Measurements from ENCODE around the gene PROZ. TPM values are rescaled to one million over a fixed set of nuclear protein-coding genes. Genes with fewer than 3 reads are reported as not detected.
A peak's percentile ranks its signal among the peaks of the same experiment; 100 is the strongest.
"Not testable (repeated sequence)": the region's sequence is repeated elsewhere in the genome, so short reads cannot be mapped to it uniquely, and the experiment has no call there.

Gene PROZ, protein sequence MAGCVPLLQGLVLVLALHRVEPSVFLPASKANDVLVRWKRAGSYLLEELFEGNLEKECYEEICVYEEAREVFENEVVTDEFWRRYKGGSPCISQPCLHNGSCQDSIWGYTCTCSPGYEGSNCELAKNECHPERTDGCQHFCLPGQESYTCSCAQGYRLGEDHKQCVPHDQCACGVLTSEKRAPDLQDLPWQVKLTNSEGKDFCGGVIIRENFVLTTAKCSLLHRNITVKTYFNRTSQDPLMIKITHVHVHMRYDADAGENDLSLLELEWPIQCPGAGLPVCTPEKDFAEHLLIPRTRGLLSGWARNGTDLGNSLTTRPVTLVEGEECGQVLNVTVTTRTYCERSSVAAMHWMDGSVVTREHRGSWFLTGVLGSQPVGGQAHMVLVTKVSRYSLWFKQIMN
- total RNA-seq = under 1 TPM in 1 of 5 experiments, not detected in 4; 0.24 TPM
- polyA plus RNA-seq = not detected
- total RNA-seq = not detected

DNA sequence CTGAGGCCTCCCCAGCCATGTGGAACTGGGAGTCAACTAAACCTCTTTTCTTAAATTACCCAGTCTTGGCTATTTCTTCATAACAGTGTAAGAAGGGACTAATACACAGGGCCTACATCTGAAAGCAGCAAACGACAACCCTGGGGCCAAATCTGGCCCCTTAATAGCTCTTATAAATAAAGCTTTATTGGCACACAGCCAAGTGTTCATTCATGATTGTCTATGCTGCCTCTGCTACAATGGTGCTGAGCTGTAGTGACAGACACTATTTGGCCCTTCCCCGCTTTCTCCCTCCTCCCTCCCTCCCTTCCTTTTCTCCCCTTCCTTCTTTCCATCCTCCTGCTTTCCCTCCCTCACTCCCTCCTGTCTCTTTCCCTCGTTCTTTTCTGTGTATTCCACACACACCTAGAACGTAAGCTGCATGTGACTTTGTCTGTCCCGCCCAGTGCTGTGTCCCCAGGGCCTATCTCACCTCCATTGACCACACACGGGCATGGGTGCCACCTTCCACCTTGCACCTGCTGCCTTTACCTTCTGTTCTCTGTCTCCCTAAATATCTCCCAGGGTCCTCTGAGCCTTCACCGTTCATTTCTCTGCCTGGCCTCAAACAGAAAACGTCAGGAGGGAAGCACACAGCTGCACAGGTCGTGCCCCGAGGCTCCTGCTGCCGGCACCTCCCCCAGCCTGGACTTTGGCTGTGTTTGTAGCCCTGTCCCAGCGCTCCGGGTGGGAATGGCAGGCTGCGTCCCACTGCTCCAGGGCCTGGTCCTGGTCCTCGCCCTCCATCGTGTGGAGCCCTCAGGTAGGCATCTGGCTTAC, at the start of gene PROZ:
Gene PROZ (plus strand): TSS at position 720 of the 819 bp plus-strand sequence. CDS start 13 bp downstream, at position 733.
- DNase-seq = no peak
- ChIA-PET POLR2A (no interaction called here), CTCF (interaction anchor here (0.6 kb wide), 1 partner anchor 129 kb away, joined by 3 read pairs; no protein-coding TSS in a partner anchor)
- Mint-ChIP-seq H3K27me3 (peaks cover 0 to 10% (median 0%) of the 10 kb centered on the region in 5 donors), H3K9me3 (peaks cover 0 to 17% (median 4%) of the 10 kb centered on the region in 11 donors), H3K4me1 (peaks cover 5 to 33% (median 26%) of the 10 kb centered on the region in 7 donors), H3K4me3 (no peak within 1 kb of the TSS), H3K27ac (peak within 1 kb of the TSS in 2 of 9 donors; percentile 78 to 82), H3K36me3 (peaks cover 0 to 22% (median 0%) of the 10 kb centered on the region in 5 donors)
- no peaks in the 10 kb centered on the region for H3K36me3 ChIP-seq (ENCODE audit: control insufficient read depth in 2 of 3, insufficient read depth in 3 of 3, low read length in 3 of 3)
- ATAC-seq = no peak
- no peaks in the 10 kb centered on the region for H3K9me3 ChIP-seq (ENCODE audit: control insufficient read depth in 2 of 3, low read length in 3 of 3)
- H3K4me1 ChIP-seq (ENCODE audit: control insufficient read depth in 2 of 2, insufficient read depth in 2 of 2, low read length in 2 of 2) = peaks cover 11 to 12% of the 10 kb centered on the region in 2 donors
- H3K27ac ChIP-seq (ENCODE audit: low read depth, low read length) = no peak within 1 kb of the TSS
- no peak within 1 kb of the TSS for H3K4me3 ChIP-seq (ENCODE audit: low read length)
- no peaks in the 10 kb centered on the region for H3K27me3 ChIP-seq (ENCODE audit: control insufficient read depth in 2 of 2, insufficient read depth in 2 of 2, low read length in 2 of 2)
- intact Hi-C loops (cut with micrococcal nuclease) = no loop called here

DNA sequence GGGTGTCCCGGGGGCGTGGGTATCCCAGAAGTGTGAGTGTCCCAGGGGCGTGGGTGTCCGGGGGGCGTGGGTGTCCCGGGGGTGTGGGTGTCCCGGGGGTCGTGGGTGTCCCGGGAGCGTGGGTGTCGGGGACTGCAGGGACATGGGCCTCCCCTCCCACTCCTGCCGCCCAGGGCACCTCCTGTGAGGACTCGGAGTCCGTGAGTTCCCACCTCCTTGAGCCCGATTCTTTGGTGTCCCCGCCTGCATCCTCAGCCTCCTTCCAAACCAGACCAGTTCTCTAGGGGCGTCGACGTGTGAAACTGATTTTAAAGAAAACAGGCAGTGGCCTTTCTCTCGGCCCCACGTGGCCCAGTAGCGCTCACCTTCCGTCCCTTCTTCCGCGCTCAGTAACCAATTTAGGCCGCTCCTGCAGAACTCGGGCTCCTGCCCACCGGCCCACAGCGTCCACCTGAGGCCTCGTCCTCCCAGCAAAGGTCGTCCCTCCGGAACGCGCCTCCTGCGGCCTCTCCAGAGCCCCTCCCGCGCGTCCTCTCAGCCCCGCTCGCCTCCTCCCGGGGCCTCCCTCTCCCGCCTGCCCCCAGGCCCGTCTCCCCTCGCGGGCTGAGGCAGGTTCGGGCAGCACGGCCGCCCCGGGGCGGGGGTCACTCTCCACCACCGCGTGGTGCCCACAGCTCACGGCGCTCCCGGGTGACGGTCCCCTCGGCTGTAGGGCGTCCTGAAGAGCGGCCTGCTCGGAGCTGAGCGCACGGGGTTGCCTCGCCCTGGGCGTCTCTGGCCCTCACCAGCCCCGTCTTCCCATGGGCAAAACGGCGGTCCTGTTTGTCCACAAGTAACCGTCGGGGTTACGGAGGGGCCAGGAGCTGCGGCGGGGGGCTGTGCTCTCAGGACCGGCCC, 49.0 kb upstream of the PROZ start:
- DNase-seq = no peak

DNA sequence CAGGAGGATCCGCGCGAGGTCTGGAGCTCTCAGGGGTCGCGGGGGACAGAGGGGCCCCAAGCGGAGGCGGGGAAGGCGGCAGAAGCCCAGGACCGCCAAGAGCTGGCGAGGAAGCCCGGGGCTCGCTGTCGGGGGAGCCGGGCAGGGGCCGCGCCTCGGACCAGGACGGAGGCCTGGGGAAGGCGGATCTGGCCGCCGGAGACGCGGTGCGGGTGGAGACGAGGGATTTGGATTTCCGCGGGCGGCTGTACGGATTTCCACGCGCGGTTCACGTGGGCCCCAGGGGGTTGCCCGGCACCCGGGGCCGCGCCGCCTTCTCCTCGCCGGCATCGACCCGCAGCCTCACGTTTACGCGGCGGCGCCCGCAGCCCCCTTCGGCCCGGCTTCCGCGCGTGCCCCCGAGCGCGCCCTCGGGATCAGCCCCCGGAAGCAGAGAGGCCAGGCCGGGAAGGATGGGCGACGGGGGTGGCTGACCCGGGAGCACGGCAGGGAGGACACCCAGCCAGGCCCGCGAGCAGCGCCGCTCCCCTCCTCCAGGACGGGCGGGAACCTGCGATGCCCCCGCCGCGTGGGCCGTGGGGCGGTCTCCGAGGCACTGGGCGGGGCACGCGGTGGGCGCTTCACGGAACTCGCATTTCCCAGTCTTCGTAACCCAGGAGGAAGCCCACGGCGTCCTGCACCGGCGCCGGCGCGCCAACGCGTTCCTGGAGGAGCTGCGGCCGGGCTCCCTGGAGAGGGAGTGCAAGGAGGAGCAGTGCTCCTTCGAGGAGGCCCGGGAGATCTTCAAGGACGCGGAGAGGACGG, 48.2 kb upstream of the PROZ start:
- Histone ChIP-seq H3K4me3 (ENCODE audit: low read length) (peak overlapping the region; percentile 43), H3K9me3 (ENCODE audit: control insufficient read depth in 2 of 3, low read length in 3 of 3) (no peaks in the 10 kb centered on the region), H3K4me1 (ENCODE audit: control insufficient read depth in 2 of 2, insufficient read depth in 2 of 2, low read length in 2 of 2) (peaks cover 3 to 6% of the 10 kb centered on the region in 2 donors), H3K27me3 (ENCODE audit: control insufficient read depth in 2 of 2, insufficient read depth in 2 of 2, low read length in 2 of 2) (peaks cover 0 to 8% of the 10 kb centered on the region in 2 donors), H3K27ac (ENCODE audit: low read depth, low read length) (no peak overlapping the region), H3K36me3 (ENCODE audit: control insufficient read depth in 2 of 3, insufficient read depth in 3 of 3, low read length in 3 of 3) (no peaks in the 10 kb centered on the region)
- Mint-ChIP-seq H3K4me3 (peak overlapping the region in 5 of 10 donors; percentile 12 to 74 (median 54)), H3K36me3 (no peaks in the 10 kb centered on the region), H3K9me3 (no peaks in the 10 kb centered on the region), H3K27me3 (peaks cover 0 to 6% (median 0%) of the 10 kb centered on the region in 5 donors), H3K4me1 (peaks cover 0 to 3% (median 0%) of the 10 kb centered on the region in 7 donors), H3K27ac (no peak overlapping the region)
- CTCF ChIA-PET = no interaction called here
- peak; percentile 39 for ATAC-seq
- peak in 4 of 9 donors; percentile 13 to 25 (median 18) for DNase-seq
- POLR2A ChIA-PET = no interaction called here
- intact Hi-C loops (cut with micrococcal nuclease) = no loop called here

More for the DNA sequence above, 49.0 kb upstream of the PROZ start:
- Histone ChIP-seq H3K4me3 (ENCODE audit: low read length) (no peak overlapping the region), H3K4me1 (ENCODE audit: control insufficient read depth in 2 of 2, insufficient read depth in 2 of 2, low read length in 2 of 2) (peaks cover 3 to 6% of the 10 kb centered on the region in 2 donors), H3K27ac (ENCODE audit: low read depth, low read length) (no peak overlapping the region), H3K36me3 (ENCODE audit: control insufficient read depth in 2 of 3, insufficient read depth in 3 of 3, low read length in 3 of 3) (no peaks in the 10 kb centered on the region), H3K9me3 (ENCODE audit: control insufficient read depth in 2 of 3, low read length in 3 of 3) (no peaks in the 10 kb centered on the region), H3K27me3 (ENCODE audit: control insufficient read depth in 2 of 2, insufficient read depth in 2 of 2, low read length in 2 of 2) (peaks cover 0 to 8% of the 10 kb centered on the region in 2 donors)
- Mint-ChIP-seq H3K27me3 (peaks cover 0 to 6% (median 0%) of the 10 kb centered on the region in 5 donors), H3K4me1 (peaks cover 0 to 3% (median 0%) of the 10 kb centered on the region in 7 donors), H3K36me3 (no peaks in the 10 kb centered on the region), H3K4me3 (peak overlapping the region in 7 of 10 donors; percentile 30 to 74 (median 55)), H3K9me3 (no peaks in the 10 kb centered on the region), H3K27ac (no peak overlapping the region)
- ATAC-seq = no peak
- intact Hi-C loops (cut with micrococcal nuclease) = no loop called here
- CTCF ChIA-PET = no interaction called here
- POLR2A ChIA-PET = no interaction called here

DNA sequence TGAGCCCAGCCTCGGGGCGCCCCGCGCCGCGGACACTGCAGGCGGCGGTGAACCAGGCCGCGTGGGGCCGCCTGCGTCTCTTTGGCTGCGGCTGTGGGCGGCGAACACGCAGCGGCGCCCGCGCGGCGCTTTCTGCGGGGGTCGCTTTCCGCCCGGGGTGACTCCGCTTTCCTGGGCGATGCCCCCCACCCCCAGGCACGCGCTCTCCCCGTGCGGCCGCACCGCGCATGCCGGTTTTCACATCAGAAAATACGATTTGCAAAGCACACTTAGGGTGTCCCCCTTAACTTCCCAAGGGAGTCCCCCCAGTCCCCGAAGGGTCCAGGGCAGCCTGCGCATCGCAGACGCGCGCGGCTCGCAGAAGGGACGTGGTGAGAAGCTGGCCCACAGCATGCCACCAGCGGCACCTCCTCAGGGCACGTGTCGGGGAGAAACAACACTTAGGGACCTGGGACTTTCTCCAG, 47.6 kb upstream of the PROZ start:
- DNase-seq (no peak), ATAC-seq (peak; percentile 19)
- Histone ChIP-seq H3K27ac (ENCODE audit: low read depth, low read length) (no peak overlapping the region), H3K36me3 (ENCODE audit: control insufficient read depth in 2 of 3, insufficient read depth in 3 of 3, low read length in 3 of 3) (no peaks in the 10 kb centered on the region), H3K27me3 (ENCODE audit: control insufficient read depth in 2 of 2, insufficient read depth in 2 of 2, low read length in 2 of 2) (peaks cover 0 to 8% of the 10 kb centered on the region in 2 donors), H3K4me1 (ENCODE audit: control insufficient read depth in 2 of 2, insufficient read depth in 2 of 2, low read length in 2 of 2) (peaks cover 3 to 6% of the 10 kb centered on the region in 2 donors), H3K4me3 (ENCODE audit: low read length) (peak overlapping the region; percentile 43), H3K9me3 (ENCODE audit: control insufficient read depth in 2 of 3, low read length in 3 of 3) (no peaks in the 10 kb centered on the region)
- Mint-ChIP-seq H3K27ac (no peak overlapping the region), H3K9me3 (no peaks in the 10 kb centered on the region), H3K36me3 (no peaks in the 10 kb centered on the region), H3K4me1 (peaks cover 0 to 3% (median 0%) of the 10 kb centered on the region in 7 donors), H3K4me3 (peak overlapping the region in 7 of 10 donors; percentile 36 to 74 (median 56)), H3K27me3 (peaks cover 0 to 6% (median 0%) of the 10 kb centered on the region in 5 donors)
- intact Hi-C loops (cut with micrococcal nuclease) = no loop called here
- POLR2A ChIA-PET = no interaction called here
- CTCF ChIA-PET = no interaction called here

DNA sequence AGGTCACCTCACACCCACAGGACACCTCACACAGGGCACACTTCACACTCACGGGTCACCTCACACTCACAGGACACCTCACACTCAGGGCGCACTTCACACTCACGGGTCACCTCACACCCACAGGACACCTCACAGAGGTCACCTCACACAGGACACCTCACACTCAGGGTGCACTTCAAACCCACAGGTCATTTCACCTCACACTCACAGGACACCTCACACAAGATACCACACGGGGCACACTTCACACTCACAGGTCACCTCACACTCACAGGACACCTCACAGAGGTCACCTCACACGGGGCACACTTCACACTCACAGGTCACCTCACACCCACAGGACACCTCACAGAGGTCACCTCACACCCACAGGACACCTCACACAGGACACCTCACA, 46.6 kb upstream of the PROZ start:
- H3K4me3 Mint-ChIP-seq; H3K27ac Mint-ChIP-seq; H3K36me3 ChIP-seq (ENCODE audit: control insufficient read depth in 2 of 3, insufficient read depth in 3 of 3, low read length in 3 of 3); H3K9me3 Mint-ChIP-seq; H3K9me3 ChIP-seq (ENCODE audit: control insufficient read depth in 2 of 3, low read length in 3 of 3); CTCF ChIA-PET; ATAC-seq; H3K4me3 ChIP-seq (ENCODE audit: low read length); H3K27ac ChIP-seq (ENCODE audit: low read depth, low read length); DNase-seq; intact Hi-C loops (cut with micrococcal nuclease); H3K36me3 Mint-ChIP-seq; H3K27me3 ChIP-seq (ENCODE audit: control insufficient read depth in 2 of 2, insufficient read depth in 2 of 2, low read length in 2 of 2); H3K27me3 Mint-ChIP-seq; H3K4me1 Mint-ChIP-seq; H3K4me1 ChIP-seq (ENCODE audit: control insufficient read depth in 2 of 2, insufficient read depth in 2 of 2, low read length in 2 of 2); POLR2A ChIA-PET: not testable (repeated sequence)

All from naive thymus-derived CD4-positive, alpha-beta T cell (primary cell).